Astrocyte (in vitro differentiated cells and primary cell): ENCODE data around the gene RASL10A.

Experiments used
- CTCF ChIP-seq: IDR thresholded peaks from 2 replicates; pipeline ENCODE4 v1.5.1; 2011; ENCODE audit warnings: low read depth, mild to moderate bottlenecking, inconsistent platforms, low read length, moderate library complexity; ENCODE audit not compliant: insufficient read depth
- EZH2 ChIP-seq: IDR thresholded peaks from 2 replicates; pipeline ENCODE4 v1.6.1; 2012; ENCODE audit warnings: mild to moderate bottlenecking, low read length, inconsistent platforms; ENCODE audit not compliant: insufficient read depth

GRCh38 chr22:29306835-29307595 lies 8.5 kb downstream of the RASL10A start:
- TF ChIP-seq CTCF (no peak), EZH2 (no peak)
